HG02678 (cell line): Measurements from ENCODE around the gene CFAP52.
A peak's percentile ranks its signal among the peaks of the same experiment; 100 is the strongest.
"Not testable (repeated sequence)": the region's sequence is repeated elsewhere in the genome, so short reads cannot be mapped to it uniquely, and the experiment has no call there.

Experiments
- ATAC-seq: cut with Tn5 transposase; IDR thresholded peaks from one replicate; pipeline ENCODE4 v1.9.1; 2021; ENCODE audit warnings: mild to moderate bottlenecking, moderate library complexity; ENCODE audit not compliant: unreplicated experiment

CFAP52 gene

DNA sequence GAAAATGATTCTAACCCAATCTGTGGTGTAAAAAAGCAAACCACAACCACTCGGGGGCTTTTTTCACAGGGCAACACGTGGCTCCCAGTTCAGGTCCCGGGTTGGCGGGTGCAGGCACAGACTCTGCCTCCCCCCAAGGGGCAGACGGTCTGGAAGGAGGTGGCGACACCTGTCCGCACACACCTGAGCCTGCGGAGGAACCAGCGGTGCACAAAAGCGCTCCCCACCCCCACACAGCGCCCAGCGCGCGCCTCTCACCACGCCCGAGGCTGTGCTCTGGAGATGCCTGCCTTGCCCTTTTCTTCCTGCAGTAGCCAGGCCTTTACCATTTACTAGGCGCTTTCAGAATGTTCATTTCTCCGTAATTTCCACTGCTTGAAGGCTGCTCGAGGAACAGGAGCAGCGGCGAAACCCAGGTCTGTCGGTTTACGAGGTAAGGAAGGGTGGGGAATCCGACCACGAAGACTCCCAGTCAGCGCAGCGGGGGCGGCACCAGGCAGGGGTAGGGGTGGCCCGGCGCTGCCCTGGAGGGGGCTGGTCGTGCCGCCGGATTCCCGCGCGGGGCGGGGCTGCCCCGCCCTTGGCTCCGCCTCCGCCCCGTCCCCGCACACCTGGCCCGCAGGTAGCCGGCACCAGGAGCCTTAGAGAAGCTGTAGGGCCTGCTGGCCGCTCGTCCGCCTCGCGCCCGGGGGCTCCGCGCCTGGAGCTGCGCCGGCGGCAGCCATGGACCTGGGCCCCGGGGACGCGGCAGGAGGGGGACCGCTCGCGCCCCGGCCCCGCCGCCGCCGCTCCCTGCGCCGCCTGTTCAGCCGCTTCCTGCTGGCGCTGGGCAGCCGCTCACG lies 68.7 kb downstream of the CFAP52 start, which contains the start of gene USP43:
Gene USP43, plus strand, starts transcription at position 608 of the 842 bp plus-strand sequence. Its CDS starts 116 bp downstream, at position 724.
- peak; percentile 44 for ATAC-seq

DNA sequence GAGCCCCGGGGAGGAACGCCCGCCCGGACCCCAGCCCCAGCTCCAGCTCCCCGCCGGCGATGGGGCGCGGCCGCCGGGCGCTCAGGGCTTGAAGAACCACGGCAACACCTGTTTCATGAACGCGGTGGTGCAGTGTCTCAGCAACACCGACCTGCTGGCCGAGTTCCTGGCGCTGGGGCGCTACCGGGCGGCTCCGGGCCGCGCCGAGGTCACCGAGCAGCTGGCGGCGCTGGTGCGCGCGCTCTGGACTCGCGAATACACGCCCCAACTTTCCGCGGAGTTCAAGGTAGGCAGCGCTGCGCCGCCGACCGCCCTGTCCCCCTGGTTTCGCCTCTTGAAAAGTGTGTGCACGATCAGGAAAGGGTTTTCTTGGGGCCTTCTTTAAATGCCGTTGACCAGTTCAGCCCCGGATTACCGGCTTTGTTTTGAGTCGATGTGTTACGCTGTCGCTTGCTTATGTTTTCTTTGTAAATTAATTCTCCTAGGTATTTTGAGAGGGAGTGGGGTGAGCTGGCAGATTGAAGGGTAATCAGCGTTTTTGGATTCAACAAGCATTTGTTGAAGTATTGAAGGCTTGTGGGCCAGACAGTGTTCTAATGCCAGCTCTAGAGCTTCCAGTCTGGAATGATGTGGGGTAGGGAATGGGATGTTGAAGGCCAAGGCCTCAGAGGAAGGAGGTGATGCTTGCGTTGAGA lies 69.6 kb downstream of the CFAP52 start:
- peak; percentile 51 for ATAC-seq

DNA sequence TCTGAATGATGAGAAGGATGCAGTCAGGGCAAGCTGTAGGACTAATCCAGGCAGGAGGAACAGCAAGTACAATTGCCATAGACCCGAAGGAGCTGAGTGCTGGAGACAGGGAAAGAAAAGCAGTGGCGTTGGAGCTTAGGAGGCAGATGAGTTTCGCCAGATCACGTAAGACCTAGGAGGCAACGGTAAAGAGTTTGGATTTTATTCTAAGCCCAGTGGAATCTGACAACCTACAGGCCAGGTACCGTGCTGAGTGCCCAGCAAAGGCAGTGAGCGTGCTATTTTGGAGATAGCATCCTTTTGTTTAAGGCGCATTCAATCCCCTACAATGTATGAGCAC lies 70.1 kb downstream of the CFAP52 start:
- no peak for ATAC-seq

DNA sequence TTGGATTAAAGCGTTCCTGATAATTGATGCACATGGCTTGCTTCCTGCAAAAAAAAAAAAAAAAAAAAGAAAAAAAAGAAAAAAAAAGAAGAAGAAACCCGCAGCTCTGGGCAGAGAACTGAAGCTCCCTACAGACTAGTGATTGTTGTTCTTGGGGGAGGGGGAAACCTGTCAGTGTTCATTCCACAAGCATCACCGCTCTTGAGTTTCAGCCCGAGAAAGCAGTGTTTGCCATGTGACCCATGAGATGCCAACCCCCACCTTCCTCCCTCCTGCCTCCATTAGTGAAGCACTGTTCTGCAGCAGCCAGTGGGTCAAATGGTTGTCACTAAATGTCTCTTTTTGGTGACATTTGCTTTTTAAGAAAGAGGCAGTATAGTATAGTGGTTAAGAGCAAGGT lies 70.6 kb downstream of the CFAP52 start:
- no peak for ATAC-seq

DNA sequence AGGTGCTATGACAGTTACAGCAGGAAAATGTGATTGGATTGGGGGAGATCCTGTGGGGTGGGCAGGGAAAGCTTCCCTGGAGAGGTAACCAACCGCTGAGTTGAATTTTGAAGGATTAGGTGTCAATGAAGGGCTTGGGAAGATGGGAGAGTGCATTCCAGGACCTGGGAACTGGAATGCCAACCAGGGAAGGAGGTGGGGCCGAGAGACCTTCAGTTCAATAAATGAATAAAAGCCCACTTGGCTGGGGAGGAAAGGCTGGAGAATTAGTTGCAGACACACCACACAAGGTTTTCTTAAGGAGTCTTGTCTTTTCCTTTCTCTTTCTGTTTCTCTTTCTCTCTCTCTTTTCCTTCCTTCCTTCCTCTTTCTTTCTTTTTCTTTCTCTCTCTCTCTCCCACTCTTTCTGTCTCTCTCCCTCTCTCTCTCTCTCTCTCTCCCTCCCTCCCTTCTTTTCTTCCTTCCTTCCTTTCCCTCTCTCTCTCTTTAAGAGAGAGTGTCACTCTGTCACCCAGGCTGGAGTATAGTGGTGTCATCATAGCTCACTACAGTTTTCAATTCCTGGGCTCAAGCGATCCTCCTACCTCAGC lies 72.2 kb downstream of the CFAP52 start:
- ATAC-seq, result no peak

DNA sequence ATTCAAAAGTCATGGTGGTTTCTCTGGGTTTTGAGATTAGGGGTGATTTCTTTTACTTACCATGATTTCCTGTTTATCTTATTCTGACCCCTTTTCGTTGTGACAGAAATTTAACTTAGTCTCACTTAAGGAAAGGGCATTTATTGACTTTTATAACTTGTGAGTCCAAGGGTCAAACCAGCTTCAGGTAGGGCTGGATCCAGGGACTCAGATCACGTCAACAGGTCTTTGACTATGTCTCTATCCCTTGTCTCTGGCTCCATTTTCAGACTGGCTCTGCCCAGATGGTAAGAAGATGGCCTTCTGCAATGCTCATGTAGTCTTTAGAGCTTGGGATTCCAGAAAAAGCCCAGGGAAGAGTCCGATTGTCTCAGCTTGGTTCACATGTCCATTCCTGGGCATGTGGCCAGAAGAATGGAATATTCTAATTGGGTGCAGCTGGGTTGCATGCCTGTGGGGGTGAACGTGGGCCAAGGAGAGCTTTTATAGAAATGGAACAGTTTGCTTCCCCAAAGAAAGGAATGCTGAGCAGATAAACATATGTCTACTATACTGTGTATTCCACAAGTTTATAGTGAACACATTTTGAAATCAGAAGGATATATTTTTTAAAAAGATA lies 82.3 kb downstream of the CFAP52 start:
- ATAC-seq, result no peak

DNA sequence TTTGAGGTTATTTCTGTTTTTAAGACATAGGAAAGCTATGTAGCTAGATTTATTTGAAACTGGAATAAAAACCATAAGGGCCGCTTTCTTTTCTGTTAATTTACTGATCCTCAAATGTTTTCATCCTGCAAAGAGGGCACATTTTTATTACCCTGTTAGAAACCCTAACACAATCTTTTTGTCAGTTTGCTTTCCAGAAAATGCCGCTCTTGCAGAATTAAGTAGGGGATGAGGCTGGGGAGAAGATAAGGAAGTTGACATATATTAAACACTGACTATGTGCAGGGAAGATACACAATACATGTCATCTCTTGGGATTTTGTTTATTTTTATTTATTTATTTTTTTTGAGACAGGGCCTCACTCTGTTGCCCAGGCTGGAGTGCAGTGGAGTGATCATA lies 84.6 kb downstream of the CFAP52 start:
- no peak for ATAC-seq

DNA sequence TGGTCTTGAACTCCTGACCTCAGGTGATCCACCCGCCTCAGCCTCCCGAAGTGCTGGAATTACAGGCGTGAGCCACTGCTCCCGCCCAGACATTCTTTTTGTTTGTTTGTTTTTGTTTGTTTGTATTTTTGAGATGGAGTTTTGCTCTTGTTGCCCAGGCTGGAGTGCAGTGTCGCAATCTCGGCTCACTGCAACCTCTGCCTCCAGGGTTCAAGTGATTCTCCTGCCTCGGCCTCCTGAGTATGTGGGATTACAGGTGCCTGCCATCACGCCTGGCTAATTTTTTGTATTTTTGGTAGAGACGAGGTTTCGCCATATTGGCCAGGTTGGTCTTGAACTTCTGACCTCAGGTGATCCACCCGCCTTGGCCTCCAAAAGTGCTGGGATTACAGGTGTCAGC lies 87.1 kb downstream of the CFAP52 start:
- ATAC-seq, result not testable (repeated sequence)

DNA sequence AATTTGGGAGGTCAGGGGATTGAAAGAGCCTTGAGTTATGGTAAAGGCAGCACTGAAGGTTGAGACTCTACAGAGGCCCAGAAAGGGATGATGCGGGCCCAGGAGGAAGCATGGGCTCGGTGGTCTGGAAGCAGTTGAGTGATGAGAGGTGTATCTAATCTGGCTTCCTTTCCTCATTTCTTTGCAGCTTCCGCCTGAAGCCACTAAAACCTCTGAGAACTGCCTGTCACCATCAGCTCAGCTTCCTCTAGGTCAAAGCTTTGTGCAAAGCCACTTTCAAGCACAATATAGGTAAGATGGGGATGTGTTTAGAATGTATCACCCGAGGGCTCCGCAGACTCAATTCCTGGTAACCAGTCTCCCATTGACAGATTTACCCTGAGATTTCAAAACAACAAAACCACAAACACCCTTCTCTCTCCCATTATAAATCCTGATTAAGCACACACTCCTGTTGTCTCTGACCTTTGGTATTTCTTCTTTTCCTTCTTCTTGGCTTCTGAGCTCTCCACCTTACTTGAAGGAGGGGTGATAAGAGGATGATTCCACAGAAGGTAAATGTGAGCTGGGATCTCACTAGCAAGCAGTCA lies 90.1 kb downstream of the CFAP52 start:
- ATAC-seq, result no peak

DNA sequence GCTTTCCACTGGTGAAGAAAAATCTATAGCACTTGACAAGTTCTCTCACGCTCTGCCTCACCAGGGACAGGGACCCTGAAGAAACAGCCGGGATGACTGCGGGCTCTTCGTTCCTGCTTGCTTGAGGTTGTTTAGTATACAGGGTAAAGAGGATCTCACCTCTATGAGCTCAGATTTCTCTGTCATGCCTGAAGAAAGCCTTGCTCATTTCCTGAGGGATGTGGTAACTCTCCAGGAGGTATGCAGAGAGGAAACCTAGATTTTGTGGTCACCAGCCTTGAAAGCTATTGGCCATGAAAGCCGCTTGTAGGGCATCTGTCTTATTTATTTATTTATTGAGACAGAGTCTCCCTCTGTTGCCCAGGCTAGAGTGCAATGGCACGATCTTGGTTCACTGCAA lies 92.1 kb downstream of the CFAP52 start:
- ATAC-seq, result no peak

DNA sequence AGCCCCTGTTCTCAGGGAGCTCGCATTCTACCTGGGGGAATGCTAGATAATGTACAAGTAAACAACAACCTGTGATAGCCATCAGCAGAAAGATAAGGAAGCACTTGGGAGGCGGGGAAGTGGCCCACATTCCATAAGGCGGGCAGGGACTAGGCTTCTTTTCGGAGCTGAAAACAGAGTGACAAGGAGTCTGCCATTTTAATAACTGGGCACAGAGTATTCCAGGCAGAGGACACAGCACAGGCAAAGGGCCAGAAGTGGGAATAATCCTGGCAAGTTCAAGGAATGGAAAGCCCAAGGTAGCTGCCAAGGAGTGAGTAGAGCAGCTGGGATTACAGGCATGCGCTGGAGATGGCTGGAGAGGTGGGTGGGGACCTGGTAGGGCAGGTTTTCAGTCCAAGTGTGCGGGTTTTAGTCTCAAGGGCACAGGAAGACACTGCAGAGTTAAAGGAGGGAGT lies 93.1 kb downstream of the CFAP52 start:
- ATAC-seq, result no peak

DNA sequence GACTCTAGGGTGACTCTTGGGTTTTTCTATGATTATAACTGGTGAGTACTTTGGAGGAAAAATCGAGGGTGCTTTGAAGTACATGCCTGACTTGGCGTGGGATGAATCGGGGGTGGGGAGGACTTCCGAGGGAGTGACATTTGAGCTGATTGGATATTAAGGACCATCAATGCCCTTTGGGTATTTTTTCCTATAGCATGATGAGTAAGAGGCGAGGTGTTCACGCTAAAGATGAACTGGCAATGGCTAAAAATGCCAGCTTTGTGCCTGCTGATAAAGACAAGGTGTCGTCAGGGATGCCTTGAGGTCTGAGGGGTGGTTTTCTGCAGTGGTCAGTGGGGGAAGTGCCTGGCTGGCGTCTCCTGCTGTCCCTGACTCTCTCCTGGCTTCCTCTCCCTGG lies 94.2 kb downstream of the CFAP52 start:
- ATAC-seq, result no peak

DNA sequence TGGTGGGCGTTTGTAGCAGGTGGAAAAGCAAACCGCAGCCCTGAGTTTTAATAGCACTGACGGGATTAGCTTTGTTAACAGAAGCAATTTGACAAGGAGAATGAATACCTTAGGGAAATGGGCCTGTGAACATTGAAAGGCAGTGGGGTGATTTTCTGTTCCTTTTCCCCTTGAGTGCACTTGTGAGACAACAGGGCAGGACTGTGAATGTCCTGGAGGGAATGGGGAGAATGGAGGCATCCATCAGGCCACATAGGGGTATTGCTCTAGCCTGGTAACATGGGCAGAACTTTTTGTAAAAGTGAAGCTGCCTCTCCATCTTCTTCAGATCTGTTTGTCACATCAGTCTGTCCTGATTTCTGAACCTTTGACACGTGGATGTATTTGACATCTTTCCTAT lies 95.1 kb downstream of the CFAP52 start:
- ATAC-seq, result no peak

DNA sequence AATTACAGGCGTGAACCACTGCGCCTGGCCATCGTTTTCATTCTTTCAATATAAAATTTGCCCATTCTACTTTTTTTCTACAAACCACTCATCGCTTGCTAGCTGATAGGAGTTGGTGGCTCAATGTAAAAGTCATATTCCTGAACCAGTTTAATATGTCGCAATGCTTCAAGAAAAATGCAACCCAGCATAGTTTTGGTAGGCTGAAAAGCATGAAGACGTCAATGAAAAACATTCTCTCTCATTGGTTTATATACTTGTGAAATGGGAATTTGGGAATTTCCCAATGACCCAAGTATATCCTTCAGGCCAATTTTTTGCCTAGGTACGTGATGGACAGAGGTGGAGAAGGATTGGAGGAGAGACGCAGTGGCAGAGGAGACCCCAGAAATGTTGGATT lies 95.8 kb downstream of the CFAP52 start:
- ATAC-seq, result no peak

DNA sequence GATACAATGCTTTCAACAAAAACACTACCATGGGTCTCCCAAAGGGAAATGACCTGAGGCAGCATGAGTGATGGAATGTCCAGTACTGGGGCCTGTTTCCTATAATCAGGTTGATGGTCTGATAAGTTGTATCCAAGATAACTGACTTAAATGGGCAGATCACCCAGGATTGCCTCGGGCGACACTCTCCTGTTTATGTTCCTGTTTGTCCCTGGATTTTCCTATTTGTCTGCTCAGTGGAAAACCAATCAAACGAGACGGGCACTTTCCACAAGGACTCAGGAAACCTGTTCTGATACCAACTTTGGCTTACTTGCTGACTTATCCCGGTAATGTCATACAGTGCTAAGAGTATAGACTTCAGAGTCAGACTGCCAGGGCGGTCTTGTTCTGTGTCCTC lies 96.2 kb downstream of the CFAP52 start:
- no peak for ATAC-seq

DNA sequence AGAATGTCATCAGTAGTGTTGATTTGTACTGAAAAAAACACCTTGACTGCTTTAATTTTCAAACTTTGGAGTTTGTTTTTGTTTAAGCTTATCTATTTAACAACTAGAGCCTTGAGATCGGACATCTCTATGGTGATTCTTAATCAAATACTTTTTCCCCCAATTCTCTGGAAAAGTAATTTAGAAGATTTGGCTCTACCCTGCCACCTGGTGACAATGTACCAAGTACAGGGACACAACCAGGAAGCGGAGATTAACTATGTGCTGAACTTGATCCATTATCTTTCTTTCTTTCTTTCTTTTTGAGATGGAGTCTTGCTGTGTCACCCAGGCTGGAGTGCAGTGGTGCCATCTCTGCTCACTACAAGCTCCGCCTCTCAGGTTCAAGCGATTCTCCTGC lies 99.6 kb downstream of the CFAP52 start:
- no peak for ATAC-seq

DNA sequence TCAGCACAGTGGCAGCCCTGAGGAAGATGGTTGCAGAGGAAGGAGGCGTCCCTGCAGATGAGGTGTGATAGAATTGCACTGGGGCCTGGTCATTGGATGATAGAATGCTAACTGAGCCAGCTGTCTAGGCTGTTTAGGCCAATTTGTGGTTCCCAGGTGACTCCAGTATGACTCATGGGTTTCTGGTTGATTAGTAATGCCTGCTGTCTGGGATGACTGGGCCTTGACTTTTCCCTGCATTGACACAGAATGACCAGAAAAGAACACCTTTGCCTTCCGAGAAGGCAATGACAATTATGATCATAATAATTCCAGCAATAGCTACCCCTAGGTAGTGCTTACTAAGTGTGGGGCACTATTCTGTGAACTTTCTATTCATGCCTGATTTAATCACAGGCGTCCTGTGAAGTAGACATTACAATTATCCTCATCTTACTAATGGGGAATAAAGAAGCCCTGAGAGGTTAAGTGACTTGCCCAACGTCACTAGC lies 100.4 kb downstream of the CFAP52 start:
- no peak for ATAC-seq

DNA sequence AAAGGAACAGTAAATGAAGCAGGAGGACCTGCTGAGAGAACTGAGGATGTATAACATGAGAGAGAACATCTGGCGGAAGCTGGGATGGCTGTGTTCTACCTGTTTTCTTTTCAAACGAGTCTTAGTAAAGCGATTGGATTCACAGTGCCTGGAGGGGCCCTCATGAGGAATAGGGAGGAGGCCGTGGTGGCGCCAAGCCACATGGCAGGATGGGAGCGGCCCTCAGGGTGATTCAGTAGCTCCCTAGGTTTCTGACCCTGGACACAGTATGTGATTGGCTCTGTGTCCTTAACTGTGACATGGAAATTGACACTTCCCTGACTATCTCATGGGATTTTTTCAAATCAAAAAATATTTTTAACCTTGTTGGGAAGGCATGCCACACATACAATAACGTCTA lies 101.0 kb downstream of the CFAP52 start:
- ATAC-seq, result no peak

DNA sequence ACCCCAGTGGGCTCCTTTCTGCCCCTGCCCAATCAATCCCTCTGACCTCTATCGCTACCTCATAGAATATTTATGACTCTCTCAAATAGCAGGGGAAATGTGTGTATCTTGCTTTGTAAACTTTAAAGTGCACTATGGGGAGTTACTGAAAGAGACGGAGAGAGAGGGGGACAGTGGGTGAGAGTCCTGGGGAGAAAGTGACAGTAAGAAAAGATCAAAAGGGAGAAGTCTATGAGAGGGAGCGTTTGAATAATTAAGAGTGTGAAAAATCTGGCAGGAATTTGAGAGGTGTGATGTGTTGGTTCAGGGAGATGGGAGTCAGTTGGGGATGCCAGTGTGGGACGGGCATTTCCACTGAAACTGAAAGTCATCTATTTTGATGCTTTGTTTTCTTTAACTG lies 101.5 kb downstream of the CFAP52 start:
- no peak for ATAC-seq

DNA sequence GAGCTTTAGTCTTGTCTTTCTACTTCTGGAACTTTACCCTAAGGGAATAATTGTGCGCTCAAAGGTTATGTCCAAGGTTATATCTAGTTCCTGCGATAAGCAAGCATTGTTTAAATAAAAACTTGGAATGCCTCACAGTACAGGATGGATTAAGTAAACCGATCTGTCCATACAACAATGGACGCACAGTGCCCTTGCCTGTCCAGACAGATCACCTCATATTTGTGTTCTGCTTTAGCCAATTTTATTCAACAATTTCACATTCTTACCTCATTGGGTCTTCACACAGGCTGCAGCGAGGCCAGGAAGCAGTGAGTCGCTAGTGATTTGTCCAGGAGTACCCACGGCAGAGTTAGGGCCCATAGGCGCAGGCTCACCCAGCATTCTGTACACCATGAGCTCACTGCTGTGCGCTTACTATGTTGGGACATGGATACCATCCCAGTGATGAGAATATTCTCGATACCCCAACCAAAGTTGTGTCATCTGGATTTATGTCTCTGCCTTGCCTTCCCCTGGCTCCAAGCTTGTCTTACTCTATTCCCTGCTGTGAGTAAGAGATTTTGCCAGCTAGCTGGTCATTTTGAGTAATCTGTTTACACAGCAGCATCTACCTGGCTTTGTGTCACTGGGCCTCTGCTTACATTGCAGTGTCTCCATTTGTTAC lies 108.6 kb downstream of the CFAP52 start:
- no peak for ATAC-seq
